H1 (cell line): Measurements from ENCODE around the gene SNX30. TPM values are rescaled to one million over a fixed set of nuclear protein-coding genes. Genes with fewer than 3 reads are reported as not detected.

Source experiments
- ATF2 ChIP-seq: IDR thresholded peaks from 2 replicates; pipeline ENCODE4 v1.6.1; 2012; ENCODE audit warnings: low read length, inconsistent platforms
- BCL11A ChIP-seq, 2 experiments: IDR thresholded peaks; one replicate each; pipeline ENCODE4 v1.6.1; 2011; ENCODE audit warnings: low read depth in 2 of 2, low read length in 2 of 2, mild to moderate bottlenecking in 2 of 2
- CHD7 ChIP-seq: fragments of 300-600 bp; sonication (generic); IDR thresholded peaks from 2 replicates; pipeline ENCODE4 v1.7.1; 2012; ENCODE audit warnings: low read length, moderate library complexity, mild to moderate bottlenecking, inconsistent platforms; ENCODE audit not compliant: insufficient replicate concordance
- E2F6 ChIP-seq: IDR thresholded peaks from 2 replicates; pipeline ENCODE4 v1.6.1; 2012; ENCODE audit warnings: inconsistent platforms
- KDM4A ChIP-seq: IDR thresholded peaks from one replicate; pipeline ENCODE4 v1.7.1; 2012; ENCODE audit warnings: low read depth, mild to moderate bottlenecking, moderate library complexity, low read length, inconsistent platforms; ENCODE audit not compliant: severe bottlenecking
- RBBP5 ChIP-seq: IDR thresholded peaks from 2 replicates; pipeline ENCODE4 v1.7.1; 2012; ENCODE audit warnings: low read depth, mild to moderate bottlenecking, inconsistent platforms, low read length, moderate library complexity, borderline replicate concordance
- TAF7 ChIP-seq: optimal IDR thresholded peaks from 2 replicates; pipeline ENCODE3; 2011; ENCODE audit warnings: low read depth, mild to moderate bottlenecking, inconsistent platforms, low read length, moderate library complexity, borderline replicate concordance
- TCF12 ChIP-seq: IDR thresholded peaks from 2 replicates; pipeline ENCODE4 v1.6.1; 2011; ENCODE audit warnings: low read depth, mild to moderate bottlenecking, low read length
- TEAD4 ChIP-seq: IDR thresholded peaks from 2 replicates; pipeline ENCODE4 v1.6.1; 2012; ENCODE audit warnings: low read depth, low read length, inconsistent platforms, mixed read lengths
- polyA plus RNA-seq, 7 experiments: library from polyadenylated mRNA; depleted of rRNA in 3 of 7; stranded (reverse) in 5 of 7; unstranded in 2 of 7; fragments of >200 nt in 5 of 7; fragments of 200-250 nt in 2 of 7; gene quantifications; 1 replicate in 5 of 7; 2 replicates in 1 of 7; 4 replicates in 1 of 7; pipeline versions ENCODE4 v1.2.1 to v1.2.3, GENCODE V29; 2011 to 2013; ENCODE audit warnings: missing spikeins in 2 of 7, mixed read lengths in 2 of 7
- total RNA-seq: library from RNA; stranded (reverse); fragmentation: NEBNext Ultra II Directional; extraction: Animal tissue kit (Norgen Biotek cat#: 25700); gene quantifications from 2 replicates; pipeline ENCODE4 v1.2.1, GENCODE V29; 2021

The SNX30 gene
- total and polyA plus RNA-seq, 2 of the 8 experiments (the other 6 are each of a cell fraction or from before 2014, with no cell fraction given) = 4.0 to 12.2 TPM

GRCh38 chr9:112795921-112796320, 45.4 kb downstream of the SNX30 start (continued):
- TF ChIP-seq CHD7 (no peak), RBBP5 (no peak), BCL11A (IDR thresholded peaks at IDR 0.05; ENCODE audit: low read depth in 2 of 2, low read length in 2 of 2) (no peak), ATF2 (no peak), KDM4A (no peak), E2F6 (no peak), TCF12 (no peak), TAF7 (no peak), TEAD4 (no peak)
